HCT116 (cell line): ENCODE results near the gene TNRC6A. TPM values are rescaled to one million over a fixed set of nuclear protein-coding genes. Genes with fewer than 3 reads are reported as not detected.

Experiments used
- ATAC-seq: fragments of 200-7000 bp; cut with Tn5 transposase; 2 replicates; pipeline ENCODE4 v1.9.1; 2020; ENCODE audit warnings: mild to moderate bottlenecking, moderate library complexity
- BruUV-seq: library from RNA; stranded (reverse); fragments of 400-500 nt; replicated peaks from 2 replicates; lab custom pipeline; 2021; lab: Mats Ljungman, UMichigan
- CTCF ChIA-PET: fragments of 300-600 bp; sonication (Branson Sonifier 250); formaldehyde crosslinking; loops from one replicate; lab custom pipeline; 2021; ENCODE audit warnings: antibody characterized with exemption; lab: Charles Lee
- POLR2A ChIA-PET: fragments of 300-600, 350-600 bp; sonication (Branson Sonifier 250); formaldehyde crosslinking; loops from one replicate; lab custom pipeline; 2021; ENCODE audit warnings: antibody characterized with exemption; lab: Charles Lee
- RAD21 ChIA-PET, 2 experiments: fragments of 300-600 bp; sonication (Branson Sonifier 250); formaldehyde crosslinking; loops; one replicate each; lab custom pipeline; 2023; ENCODE audit warnings: low total read pairs in 2 of 2; ENCODE audit not compliant: uncharacterized antibody in 2 of 2, unreplicated experiment in 2 of 2, low non-redundant PET in 1 of 2; lab: Charles Lee
- DNase-seq: peaks from one replicate; pipeline ENCODE4 v3.0.0-alpha.2; 2010; ENCODE audit warnings: low read depth, low spot score
- H2AFZ ChIP-seq: fragments of 200-600 bp; shearing (Covaris generic), sonication (generic); 2 replicates; pipeline ENCODE4 v1.6.1; 2017; ENCODE audit warnings: low read depth, mixed run types, mixed read lengths, antibody characterized with exemption, low read length; ENCODE audit not compliant: poor library complexity, severe bottlenecking
- H3K27ac ChIP-seq: 2 replicates; pipeline ENCODE4 v1.5.1; 2012; ENCODE audit warnings: low read depth, low read length
- H3K27me3 ChIP-seq: fragments of 200-600 bp; sonication (generic); 2 replicates; pipeline ENCODE4 v1.6.1; 2016; ENCODE audit warnings: mixed run types, low read length, mixed read lengths; ENCODE audit not compliant: insufficient read depth
- H3K36me3 ChIP-seq, 2 experiments: fragments of 200-500 bp in 1 of 2; fragments of 200-600 bp in 1 of 2; sonication (Bioruptor generic) in 1 of 2; sonication (generic) in 1 of 2; 2 replicates each; pipeline versions ENCODE4 v1.5.1 to v1.6.1; 2014 to 2016; ENCODE audit warnings: low read length in 2 of 2, inconsistent platforms in 1 of 2, mixed read lengths in 1 of 2, mixed run types in 1 of 2; ENCODE audit not compliant: insufficient read depth in 2 of 2, control insufficient read depth in 1 of 2
- H3K4me1 ChIP-seq, 2 experiments: fragments of 200-600 bp in 1 of 2; sonication (generic) in 1 of 2; 2 replicates each; pipeline versions ENCODE4 v1.5.1 to v1.6.1; 2012 to 2017; ENCODE audit warnings: low read length in 2 of 2, inconsistent platforms in 1 of 2, mild to moderate bottlenecking in 1 of 2, mixed read lengths in 1 of 2, mixed run types in 1 of 2, moderate library complexity in 1 of 2; ENCODE audit not compliant: insufficient read depth in 2 of 2, control insufficient read depth in 1 of 2
- H3K4me2 ChIP-seq: fragments of 200-600 bp; sonication (generic); 2 replicates; pipeline ENCODE4 v1.6.1; 2017; ENCODE audit warnings: mixed run types, low read length, mixed read lengths
- H3K4me3 ChIP-seq, 2 experiments: fragments of 200-600 bp in 1 of 2; sonication (generic) in 1 of 2; replicated peaks in 1 of 2; 2 replicates each; pipeline ENCODE4 v1.5.1; 2011 to 2016; ENCODE audit warnings: low read length in 2 of 2, control low read depth in 1 of 2, low read depth in 1 of 2, mild to moderate bottlenecking in 1 of 2, mixed read lengths in 1 of 2, mixed run types in 1 of 2
- H3K79me2 ChIP-seq: fragments of 200-600 bp; sonication (generic); 2 replicates; pipeline ENCODE4 v1.6.1; 2017; ENCODE audit warnings: mild to moderate bottlenecking, mixed run types, low read length, moderate library complexity, mixed read lengths; ENCODE audit not compliant: insufficient read depth
- H3K9ac ChIP-seq: fragments of 200-600 bp; sonication (generic); 2 replicates; pipeline ENCODE4 v1.6.1; 2016; ENCODE audit warnings: low read length, mixed read lengths
- H3K9me2 ChIP-seq: fragments of 200-600 bp; sonication (generic), shearing (Covaris generic); 2 replicates; pipeline ENCODE4 v1.6.1; 2017; ENCODE audit warnings: mixed run types, mild to moderate bottlenecking, moderate library complexity; ENCODE audit not compliant: insufficient read depth
- H3K9me3 ChIP-seq, 2 experiments: fragments of 200-500 bp in 1 of 2; fragments of 200-600 bp in 1 of 2; sonication (Bioruptor generic) in 1 of 2; sonication (generic) in 1 of 2; 2 replicates each; pipeline ENCODE4 v1.6.1; 2014 to 2017; ENCODE audit warnings: low read length in 2 of 2, mixed read lengths in 2 of 2, inconsistent platforms in 1 of 2, low read depth in 1 of 2, mild to moderate bottlenecking in 1 of 2, mixed run types in 1 of 2, moderate library complexity in 1 of 2; ENCODE audit not compliant: control insufficient read depth in 1 of 2, insufficient read depth in 1 of 2
- H4K20me1 ChIP-seq: fragments of 200-600 bp; sonication (generic), shearing (Covaris generic); 2 replicates; pipeline ENCODE4 v1.6.1; 2017; ENCODE audit warnings: mixed run types, mild to moderate bottlenecking, moderate library complexity; ENCODE audit not compliant: insufficient read depth
- CEBPB ChIP-seq: IDR thresholded peaks from 2 replicates; pipeline ENCODE4 v1.6.1; 2012; ENCODE audit warnings: low read depth
- CTCF ChIP-seq, 3 experiments: fragments of 200-600 bp in 1 of 3; sonication (generic) in 1 of 3; IDR thresholded peaks in 2 of 3; conservative IDR thresholded peaks in 1 of 3; 2 replicates each; pipeline ENCODE4 v1.5.1; 2012 to 2017; ENCODE audit warnings: low read depth in 2 of 3, low read length in 2 of 3, antibody characterized with exemption in 1 of 3, borderline replicate concordance in 1 of 3, control low read depth in 1 of 3, mild to moderate bottlenecking in 1 of 3, mixed read lengths in 1 of 3, mixed run types in 1 of 3, moderate library complexity in 1 of 3; ENCODE audit not compliant: insufficient read depth in 1 of 3
- EGR1 ChIP-seq: IDR thresholded peaks from 2 replicates; pipeline ENCODE4 v1.6.1; 2012; ENCODE audit warnings: low read depth
- ELF1 ChIP-seq: IDR thresholded peaks from 2 replicates; pipeline ENCODE4 v1.6.1; 2012; ENCODE audit warnings: low read depth, borderline replicate concordance
- FOSL1 ChIP-seq: IDR thresholded peaks from 2 replicates; pipeline ENCODE4 v1.6.1; 2012; ENCODE audit warnings: low read depth
- JUND ChIP-seq: IDR thresholded peaks from 2 replicates; pipeline ENCODE4 v1.6.1; 2012
- POLR2A ChIP-seq: IDR thresholded peaks from 2 replicates; pipeline ENCODE4 v1.7.0; 2011; ENCODE audit warnings: borderline replicate concordance; ENCODE audit not compliant: insufficient read depth, insufficient read length; ENCODE audit errors: extremely low read depth
- POLR2AphosphoS5 ChIP-seq: IDR thresholded peaks from 2 replicates; pipeline ENCODE4 v1.6.1; 2011; ENCODE audit warnings: mild to moderate bottlenecking, low read depth, low read length, moderate library complexity
- RAD21 ChIP-seq: IDR thresholded peaks from 2 replicates; pipeline ENCODE4 v1.6.1; 2012; ENCODE audit warnings: low read depth, mild to moderate bottlenecking
- SIN3A ChIP-seq: IDR thresholded peaks from 2 replicates; pipeline ENCODE4 v1.6.1; 2012; ENCODE audit warnings: low read depth
- SRF ChIP-seq: IDR thresholded peaks from 2 replicates; pipeline ENCODE4 v1.6.1; 2012; ENCODE audit warnings: low read depth
- TCF7L2 ChIP-seq: IDR thresholded peaks from 2 replicates; pipeline ENCODE4 v1.7.0; 2011; ENCODE audit warnings: borderline replicate concordance, inconsistent platforms; ENCODE audit not compliant: insufficient read depth, insufficient read length; ENCODE audit errors: extremely low read depth
- ZBTB33 ChIP-seq: IDR thresholded peaks from 2 replicates; pipeline ENCODE4 v1.6.1; 2011; ENCODE audit warnings: mild to moderate bottlenecking, low read length, moderate library complexity; ENCODE audit not compliant: insufficient replicate concordance; ENCODE audit errors: extremely low read depth
- ZFX ChIP-seq: fragments of 450-650 bp; IDR thresholded peaks from 2 replicates; pipeline ENCODE4 v1.6.1; 2017
- intact Hi-C: fragments of 100-400 bp; cut with micrococcal nuclease; formaldehyde crosslinking; loops from 2 replicates; pipeline ENCODE4 v1.10.0; 2022
- total RNA-seq: library from RNA; stranded (reverse); gene quantifications from one replicate; pipeline ENCODE4 v1.2.1, GENCODE V29; 2021; ENCODE audit not compliant: unreplicated experiment
- TF ChIP-seq, protein P1 (sequence below): IDR thresholded peaks from 2 replicates; pipeline ENCODE4 v1.6.1; 2012; ENCODE audit warnings: low read depth
- TF ChIP-seq, protein P2 (sequence below): IDR thresholded peaks from 2 replicates; pipeline ENCODE4 v1.6.1; 2012

The TNRC6A gene
- total RNA-seq, 1 experiment from 2014 or later: 37.0 TPM

DNA sequence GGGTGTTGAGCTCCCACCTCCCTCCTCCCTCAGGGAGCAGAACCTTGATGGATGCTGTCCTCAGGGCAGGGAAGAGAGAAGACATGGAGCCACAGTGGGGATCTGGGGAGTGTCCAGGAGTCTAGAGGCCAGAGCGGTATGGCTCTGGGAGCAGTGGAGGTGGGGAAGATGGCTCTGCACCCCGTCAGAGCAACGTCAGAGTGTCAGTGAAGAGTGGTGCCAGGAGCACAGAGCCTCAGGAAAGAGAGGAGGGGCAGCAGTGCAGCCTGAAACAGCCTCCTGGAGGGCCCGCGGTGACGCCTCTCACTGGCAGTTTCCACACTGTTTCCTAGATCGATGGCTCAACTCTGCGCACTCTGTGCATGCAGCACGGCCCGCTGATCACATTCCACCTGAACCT lies 93.1 kb downstream of the TNRC6A start:
- H4K20me1 ChIP-seq: peaks cover 6% of the 10 kb centered on the region; the same call in 1 of the 2 replicates
- H3K9me2 ChIP-seq: no peaks in the 10 kb centered on the region
- no peaks in the 10 kb centered on the region for H3K79me2 ChIP-seq
- peaks cover 43% of the 10 kb centered on the region in 2 experiments for H3K36me3 ChIP-seq
- H3K27me3 ChIP-seq: no peaks in the 10 kb centered on the region
- ChIA-PET CTCF (no interaction called here), POLR2A (no interaction called here), RAD21 (no interaction called here)
- H3K4me2 ChIP-seq: no peak overlapping the region
- TF ChIP-seq RAD21: no peak
- TF ChIP-seq ZBTB33: no peak
- TF ChIP-seq FOSL1: no peak
- no peak for TF ChIP-seq EGR1
- TF ChIP-seq CEBPB: no peak
- TF ChIP-seq, protein P1, sequence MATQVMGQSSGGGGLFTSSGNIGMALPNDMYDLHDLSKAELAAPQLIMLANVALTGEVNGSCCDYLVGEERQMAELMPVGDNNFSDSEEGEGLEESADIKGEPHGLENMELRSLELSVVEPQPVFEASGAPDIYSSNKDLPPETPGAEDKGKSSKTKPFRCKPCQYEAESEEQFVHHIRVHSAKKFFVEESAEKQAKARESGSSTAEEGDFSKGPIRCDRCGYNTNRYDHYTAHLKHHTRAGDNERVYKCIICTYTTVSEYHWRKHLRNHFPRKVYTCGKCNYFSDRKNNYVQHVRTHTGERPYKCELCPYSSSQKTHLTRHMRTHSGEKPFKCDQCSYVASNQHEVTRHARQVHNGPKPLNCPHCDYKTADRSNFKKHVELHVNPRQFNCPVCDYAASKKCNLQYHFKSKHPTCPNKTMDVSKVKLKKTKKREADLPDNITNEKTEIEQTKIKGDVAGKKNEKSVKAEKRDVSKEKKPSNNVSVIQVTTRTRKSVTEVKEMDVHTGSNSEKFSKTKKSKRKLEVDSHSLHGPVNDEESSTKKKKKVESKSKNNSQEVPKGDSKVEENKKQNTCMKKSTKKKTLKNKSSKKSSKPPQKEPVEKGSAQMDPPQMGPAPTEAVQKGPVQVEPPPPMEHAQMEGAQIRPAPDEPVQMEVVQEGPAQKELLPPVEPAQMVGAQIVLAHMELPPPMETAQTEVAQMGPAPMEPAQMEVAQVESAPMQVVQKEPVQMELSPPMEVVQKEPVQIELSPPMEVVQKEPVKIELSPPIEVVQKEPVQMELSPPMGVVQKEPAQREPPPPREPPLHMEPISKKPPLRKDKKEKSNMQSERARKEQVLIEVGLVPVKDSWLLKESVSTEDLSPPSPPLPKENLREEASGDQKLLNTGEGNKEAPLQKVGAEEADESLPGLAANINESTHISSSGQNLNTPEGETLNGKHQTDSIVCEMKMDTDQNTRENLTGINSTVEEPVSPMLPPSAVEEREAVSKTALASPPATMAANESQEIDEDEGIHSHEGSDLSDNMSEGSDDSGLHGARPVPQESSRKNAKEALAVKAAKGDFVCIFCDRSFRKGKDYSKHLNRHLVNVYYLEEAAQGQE: no peak
- TF ChIP-seq SRF: no peak
- TF ChIP-seq JUND: no peak
- TF ChIP-seq CTCF (IDR thresholded peaks at IDR 0.05 in 2 of 3, conservative IDR thresholded peaks at IDR 0.05 in 1 of 3; ENCODE audit: borderline replicate concordance in 1 of 3, insufficient read depth in 1 of 3, low read depth in 2 of 3, low read length in 2 of 3): no peak
- TF ChIP-seq POLR2A: no peak
- no peak for TF ChIP-seq ZFX
- no peak for TF ChIP-seq SIN3A
- no peak for TF ChIP-seq TCF7L2
- TF ChIP-seq, protein P2, sequence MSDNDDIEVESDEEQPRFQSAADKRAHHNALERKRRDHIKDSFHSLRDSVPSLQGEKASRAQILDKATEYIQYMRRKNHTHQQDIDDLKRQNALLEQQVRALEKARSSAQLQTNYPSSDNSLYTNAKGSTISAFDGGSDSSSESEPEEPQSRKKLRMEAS: no peak
- no peak for TF ChIP-seq ELF1
- TF ChIP-seq POLR2AphosphoS5: no peak
- no peak overlapping the region for H3K4me3 ChIP-seq
- ATAC-seq (0 out of 2 replicates have a peak, but pooled peaks have one; percentile 27), DNase-seq (no peak)
- no peak overlapping the region for H2AFZ ChIP-seq
- no peak overlapping the region for H3K27ac ChIP-seq
- no peaks in the 10 kb centered on the region for H3K9me3 ChIP-seq
- BruUV-seq: no TSS peak
- no peaks in the 10 kb centered on the region for H3K4me1 ChIP-seq
- no peak overlapping the region for H3K9ac ChIP-seq
- intact Hi-C loops: no loop called here
